Activated gamma-delta T cell treated with Interleukin-2 at 50 U/mL for 16 hours (primary cell): Measurements from ENCODE around the gene CLMN.

Experiments
- DNase-seq: peaks from one replicate; pipeline ENCODE4 v3.0.0-alpha.2; 2020

The CLMN gene

GRCh38 chr14:95236221-95236620 lies 83.5 kb downstream of the CLMN start:
- DNase-seq = no peak

- no peak for DNase-seq
These were observed 83.9 kb downstream of the CLMN start for GRCh38 chr14:95235767-95236166.

- no peak for DNase-seq
These were observed 84.4 kb downstream of the CLMN start for GRCh38 chr14:95235351-95235750.

GRCh38 chr14:95234426-95234825 lies 85.3 kb downstream of the CLMN start:
- no peak for DNase-seq

GRCh38 chr14:95233702-95234241 lies 85.9 kb downstream of the CLMN start:
- no peak for DNase-seq

GRCh38 chr14:95232894-95233584 lies 86.7 kb downstream of the CLMN start:
- DNase-seq = no peak

GRCh38 chr14:95231966-95232633 lies 87.6 kb downstream of the CLMN start:
- DNase-seq = no peak

- no peak for DNase-seq
These were observed 90.0 kb downstream of the CLMN start for GRCh38 chr14:95229749-95230148.

GRCh38 chr14:95228240-95228639 lies 91.5 kb downstream of the CLMN start:
- DNase-seq = no peak

- DNase-seq = no peak
These were observed 92.3 kb downstream of the CLMN start for GRCh38 chr14:95227279-95227860.

GRCh38 chr14:95226801-95227200 lies 92.9 kb downstream of the CLMN start:
- DNase-seq = no peak

GRCh38 chr14:95225251-95225887 lies 94.3 kb downstream of the CLMN start:
- DNase-seq = no peak

- no peak for DNase-seq
These were observed 96.8 kb downstream of the CLMN start for GRCh38 chr14:95222870-95223398.

- no peak for DNase-seq
These were observed 97.5 kb downstream of the CLMN start for GRCh38 chr14:95222151-95222631.

GRCh38 chr14:95221531-95221930 lies 98.2 kb downstream of the CLMN start:
- DNase-seq = no peak

- DNase-seq = no peak
These were observed 99.0 kb downstream of the CLMN start for GRCh38 chr14:95220663-95221231.

- DNase-seq = no peak
These were observed 101.1 kb downstream of the CLMN start for GRCh38 chr14:95218472-95219193.

GRCh38 chr14:95218006-95218405 lies 101.7 kb downstream of the CLMN start:
- no peak for DNase-seq

- no peak for DNase-seq
These were observed 102.3 kb downstream of the CLMN start for GRCh38 chr14:95217391-95217900.

- no peak for DNase-seq
These were observed 103.7 kb downstream of the CLMN start for GRCh38 chr14:95216008-95216407.

- no peak for DNase-seq
These were observed 104.5 kb downstream of the CLMN start for GRCh38 chr14:95215094-95215725.
